Fibroblast of skin of scalp (primary cell): Measurements from ENCODE around the gene HHAT.

Experiments
- DNase-seq: peaks from one replicate; pipeline ENCODE4 v3.0.0-alpha.2; 2013

HHAT gene

DNA sequence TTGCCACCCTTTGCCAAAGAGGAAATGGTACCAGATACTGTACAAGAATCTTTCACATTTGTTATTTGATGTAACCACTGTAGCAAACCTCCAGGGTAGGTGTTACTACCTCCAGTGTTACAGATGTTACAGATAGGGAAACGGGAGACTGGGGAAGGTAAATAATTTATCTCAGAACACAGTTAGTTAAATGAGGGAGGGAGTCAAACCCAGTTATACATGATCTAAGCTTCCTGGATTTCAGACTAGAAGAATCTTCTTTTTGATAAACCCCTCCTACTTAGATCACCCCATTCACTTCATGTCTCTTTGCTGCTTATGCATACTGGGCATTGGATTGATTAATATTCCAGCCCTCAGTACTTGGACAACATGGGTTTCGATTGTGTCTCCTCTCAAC is 276.4 kb downstream of the HHAT start:
- DNase-seq: no peak

DNA sequence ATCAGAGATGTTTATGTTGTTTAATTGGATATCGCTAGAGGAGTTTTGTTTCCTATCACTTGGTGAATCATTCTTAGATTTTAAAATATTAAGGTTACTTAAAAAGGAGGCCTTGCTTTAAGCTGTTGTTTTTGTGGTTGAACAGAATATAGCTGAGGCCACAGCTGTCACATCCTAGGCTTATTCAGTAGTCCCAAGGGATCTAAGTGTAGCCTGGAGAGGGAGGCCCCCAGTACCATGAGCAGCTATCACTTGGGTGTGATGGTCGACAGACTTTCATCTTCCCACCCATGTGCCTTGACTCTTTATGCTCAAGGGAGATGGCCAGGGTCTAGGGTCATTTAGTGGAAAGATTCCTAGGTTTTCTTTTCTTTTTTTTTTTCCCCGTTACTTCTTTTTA is 278.7 kb downstream of the HHAT start:
- no peak for DNase-seq

DNA sequence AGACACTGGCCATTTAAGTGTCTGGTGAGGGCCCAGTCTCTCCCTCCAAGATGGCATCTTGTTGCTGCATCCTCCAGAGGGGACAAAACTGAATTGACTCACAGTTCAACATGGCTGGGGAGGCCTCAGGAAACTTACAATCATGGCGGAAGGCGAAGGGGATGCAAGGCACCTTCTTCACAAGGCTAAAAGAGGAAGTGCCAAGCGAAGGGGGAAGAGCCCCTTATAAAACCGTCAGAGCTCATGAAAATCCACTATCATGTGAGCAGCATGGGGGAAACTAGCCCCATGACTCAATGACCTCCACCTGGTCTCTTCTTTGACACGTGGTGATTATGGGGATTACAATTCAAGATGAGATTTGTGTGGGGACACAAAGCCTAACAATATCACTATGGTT is 280.1 kb downstream of the HHAT start:
- no peak for DNase-seq

DNA sequence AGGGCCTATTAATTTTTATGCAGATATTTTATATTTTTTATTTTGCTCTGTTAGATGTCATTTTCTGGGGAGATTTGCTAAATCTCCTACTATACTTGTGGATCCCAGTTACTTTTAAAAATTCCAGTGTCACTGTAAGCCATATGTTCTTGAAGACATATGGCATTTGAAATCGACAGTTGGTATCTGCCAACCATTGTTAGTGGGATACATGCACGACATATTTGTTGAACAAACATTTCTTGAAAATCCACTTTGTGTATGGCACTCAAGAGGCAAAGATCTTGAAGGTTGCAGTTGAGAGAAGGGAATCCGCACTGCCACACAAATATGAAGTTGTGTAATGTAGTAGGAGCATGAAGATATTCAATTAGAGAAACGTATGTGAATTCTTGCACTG is 287.7 kb downstream of the HHAT start:
- no peak for DNase-seq

DNA sequence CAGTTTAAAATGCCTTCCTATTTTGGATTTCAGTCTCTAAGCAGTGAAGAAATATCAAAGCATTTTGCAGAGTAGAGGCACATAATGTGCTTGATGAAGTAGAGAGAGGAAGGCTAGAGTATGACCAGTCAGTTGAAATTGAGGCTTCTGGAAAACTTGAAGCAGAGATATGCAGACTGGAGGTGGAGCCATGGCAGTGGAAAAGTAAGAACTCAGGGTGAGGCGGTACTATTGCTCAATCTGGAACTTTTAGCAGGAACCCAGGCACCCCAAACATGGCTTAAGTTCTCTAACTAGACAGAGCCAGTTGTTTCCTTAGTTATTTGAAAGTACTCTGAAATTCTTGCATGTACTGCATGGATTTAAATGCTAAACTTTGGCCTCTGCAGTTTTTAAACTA is 288.6 kb downstream of the HHAT start:
- no peak for DNase-seq

DNA sequence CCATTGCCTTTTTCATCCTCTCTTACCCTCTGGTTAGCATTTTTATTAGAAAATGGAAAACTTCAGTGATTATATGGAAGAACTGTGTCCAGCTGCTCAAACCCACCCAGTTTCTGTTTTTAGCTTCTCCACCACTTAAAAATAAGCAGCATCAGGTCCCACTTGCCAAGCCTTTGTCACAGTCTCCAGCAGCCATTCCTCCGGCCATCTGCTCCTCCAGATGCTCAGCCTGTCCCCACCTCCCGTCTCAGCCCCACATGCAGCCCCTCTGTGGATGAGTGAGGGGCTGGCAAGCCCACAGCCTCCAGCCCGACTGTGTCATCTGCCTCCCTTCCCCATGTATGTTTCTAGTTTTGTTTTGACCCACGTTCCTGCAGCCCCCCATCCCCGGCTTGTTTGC is 289.7 kb downstream of the HHAT start:
- DNase-seq: no peak

DNA sequence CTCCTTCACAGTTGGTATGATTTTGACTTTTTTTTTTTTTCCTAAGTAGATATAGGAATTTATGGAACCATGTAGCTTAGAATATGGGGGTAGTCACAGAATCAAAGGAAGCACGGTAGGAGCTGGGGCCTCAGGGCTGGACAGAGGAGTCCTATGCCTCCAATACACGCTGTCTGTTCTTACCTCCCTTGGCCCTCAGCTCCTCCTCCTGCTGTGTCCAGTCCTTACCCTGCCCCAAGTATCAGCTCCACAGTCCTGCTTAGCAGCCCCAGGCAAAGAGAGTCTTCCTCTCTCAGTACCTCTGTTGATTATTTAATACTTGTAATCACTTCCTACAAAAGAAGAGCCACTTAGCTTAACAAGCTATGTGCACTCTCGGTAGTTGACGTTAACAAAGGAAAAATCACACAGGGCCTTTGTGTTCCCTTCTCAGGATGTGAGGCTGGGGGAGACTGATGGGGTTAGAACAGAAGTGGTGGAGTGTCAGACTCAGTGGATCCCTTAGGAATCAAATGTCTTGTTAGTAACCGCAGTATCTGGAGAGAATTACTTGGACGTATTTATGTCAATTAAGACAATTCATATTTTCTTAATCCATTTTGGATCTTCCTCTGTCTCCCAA is 292.3 kb downstream of the HHAT start:
- no peak for DNase-seq

DNA sequence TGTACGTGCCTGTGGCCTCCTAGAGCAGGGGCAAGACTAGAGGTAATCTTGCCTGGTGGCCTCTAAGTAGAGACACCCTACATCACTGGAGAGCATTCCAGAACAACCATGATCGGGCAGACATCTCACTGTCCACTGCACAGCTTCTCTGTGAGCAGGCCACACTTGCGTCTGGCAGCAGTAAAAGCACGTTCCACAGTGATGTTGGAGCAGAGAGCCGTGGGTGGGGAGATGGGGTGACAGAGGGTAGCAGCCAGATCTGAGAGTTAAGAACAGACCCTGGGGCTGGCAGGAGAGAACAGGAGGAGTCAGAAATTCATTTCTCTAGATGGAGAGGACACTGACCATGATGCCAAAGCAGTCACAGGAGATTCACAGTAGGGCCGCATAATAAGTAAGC is 293.0 kb downstream of the HHAT start:
- DNase-seq: no peak

DNA sequence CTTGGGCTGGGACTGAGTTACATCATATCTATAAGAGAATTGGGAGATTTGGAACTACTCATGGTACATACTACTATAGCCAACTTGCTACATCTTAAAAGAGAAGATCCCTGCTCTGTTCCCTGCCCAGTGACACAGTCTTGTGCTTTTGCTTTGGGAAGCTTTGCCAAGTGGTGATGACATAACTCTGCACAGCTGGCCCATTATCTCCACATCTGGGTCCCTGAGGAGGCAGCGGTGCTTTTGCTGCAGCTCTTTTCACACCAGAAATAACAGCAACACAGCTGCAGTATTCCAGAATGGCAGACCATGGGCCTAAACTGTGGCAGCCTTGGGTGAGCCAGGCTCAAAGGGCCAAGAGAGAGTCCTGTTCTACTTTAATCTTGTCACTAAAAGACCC is 296.0 kb downstream of the HHAT start:
- no peak for DNase-seq

DNA sequence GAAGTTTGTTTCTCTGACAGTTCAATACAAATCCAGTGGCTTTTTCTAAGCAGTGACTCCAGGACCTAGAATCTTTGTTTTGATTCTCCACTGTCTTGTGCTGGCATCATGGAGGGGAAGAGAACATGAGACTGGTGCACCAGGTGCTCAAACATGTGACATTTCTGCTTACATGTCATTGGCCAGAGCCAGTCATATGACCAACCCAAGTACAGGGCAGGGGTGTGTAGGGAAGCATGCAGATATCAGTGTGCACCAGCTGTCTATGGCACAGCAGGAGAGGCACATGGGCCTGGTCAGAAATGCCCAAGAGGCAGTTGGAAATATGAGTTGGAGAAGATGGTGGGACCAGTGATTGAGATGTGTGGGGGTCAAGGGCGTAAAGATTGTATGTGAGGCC is 297.0 kb downstream of the HHAT start:
- DNase-seq: no peak

DNA sequence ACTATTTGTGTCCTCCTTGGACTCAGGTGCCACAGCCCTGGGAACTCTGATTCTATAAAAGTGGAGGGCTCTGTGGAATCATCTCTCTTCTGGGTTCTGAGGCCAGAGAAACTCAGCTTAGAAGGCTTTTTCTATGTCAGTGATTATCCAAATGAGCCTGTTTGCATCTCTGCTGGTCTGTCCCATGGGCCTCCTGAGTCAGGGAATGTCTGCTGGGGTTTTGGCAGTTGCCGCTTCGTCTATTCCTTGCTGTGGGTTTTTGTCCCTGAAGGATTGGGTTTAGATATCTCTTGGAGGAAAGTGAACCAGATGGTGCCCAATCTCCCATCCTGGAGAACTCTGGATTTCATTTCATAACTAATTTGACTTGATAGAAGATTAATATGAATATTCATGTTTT is 297.6 kb downstream of the HHAT start:
- DNase-seq: peak; percentile 23

DNA sequence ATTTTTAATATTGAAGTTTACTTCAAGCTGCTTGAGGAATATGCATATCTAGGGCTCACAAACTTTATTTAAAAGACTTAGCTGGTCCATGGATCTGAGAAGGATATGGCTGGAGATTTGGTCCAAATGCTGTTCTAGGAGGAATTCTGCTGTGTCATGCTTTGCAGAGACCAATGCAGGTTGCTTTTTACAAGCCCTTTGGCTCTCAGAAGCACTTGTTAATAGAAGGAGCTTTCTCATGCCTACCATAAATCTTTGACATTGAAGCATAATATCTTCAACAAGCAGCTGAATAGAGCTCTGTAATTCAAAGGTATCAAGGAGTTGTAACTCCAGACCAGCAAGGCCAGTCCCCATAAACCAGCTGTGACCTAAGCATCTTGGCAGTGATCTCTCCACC is 299.1 kb downstream of the HHAT start:
- DNase-seq: no peak

DNA sequence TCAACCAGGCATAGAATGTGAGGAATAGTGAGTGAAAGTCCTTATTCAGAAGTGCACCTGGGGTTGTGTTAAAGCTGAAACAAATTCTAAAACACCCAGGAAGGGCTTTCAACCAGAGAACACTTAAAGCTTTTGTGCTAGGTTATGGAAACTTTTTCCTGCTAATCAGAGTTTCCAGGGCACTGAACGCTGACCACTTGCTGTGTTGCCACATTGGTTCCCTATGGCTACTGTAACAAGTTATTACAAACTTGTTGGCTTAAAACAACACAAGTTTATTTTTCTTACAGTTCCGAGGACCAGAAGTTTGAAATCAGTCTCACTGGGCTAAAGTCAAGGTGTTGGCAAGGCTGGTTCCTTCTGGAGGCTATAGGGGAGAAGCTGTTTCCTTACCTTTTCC is 300.6 kb downstream of the HHAT start:
- DNase-seq: no peak

DNA sequence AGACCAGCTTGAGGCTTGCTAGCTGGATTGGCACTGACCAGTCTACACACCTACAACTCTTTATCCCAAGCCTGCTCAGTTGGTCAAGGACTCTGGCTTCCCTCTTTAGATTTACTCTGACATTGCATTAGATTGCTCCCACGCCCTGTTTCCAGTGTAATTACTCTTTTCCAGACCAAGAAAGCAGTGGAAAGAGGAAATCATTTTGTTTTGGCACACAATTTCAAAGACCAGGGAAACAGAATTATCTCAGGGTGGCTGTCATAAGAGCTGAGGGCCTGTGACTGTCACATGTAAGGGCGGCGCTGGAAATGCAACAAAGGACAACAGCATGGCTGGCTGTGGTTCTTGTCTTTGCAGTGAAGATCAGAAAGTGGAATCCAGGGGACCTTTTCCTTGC is 302.7 kb downstream of the HHAT start:
- no peak for DNase-seq

DNA sequence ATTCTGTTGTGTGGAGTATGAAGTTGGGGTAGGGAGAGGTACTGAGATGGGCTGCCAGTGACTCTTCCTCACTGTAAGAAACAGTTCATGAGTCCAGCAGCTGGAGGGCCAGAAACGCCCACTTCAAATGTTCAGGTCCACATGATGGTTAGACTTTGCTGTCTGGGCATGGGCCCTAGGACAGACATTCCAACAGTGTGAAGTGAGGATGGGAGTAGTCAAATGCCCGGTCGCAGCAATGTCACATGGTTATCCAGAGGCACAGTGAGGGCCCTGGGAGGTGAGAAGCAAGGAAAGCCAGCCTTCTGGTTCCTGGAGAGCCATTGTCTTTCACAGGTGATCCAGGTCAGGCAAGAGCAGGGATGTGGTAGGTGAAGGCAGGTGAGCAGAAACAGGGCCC is 304.4 kb downstream of the HHAT start:
- DNase-seq: no peak

DNA sequence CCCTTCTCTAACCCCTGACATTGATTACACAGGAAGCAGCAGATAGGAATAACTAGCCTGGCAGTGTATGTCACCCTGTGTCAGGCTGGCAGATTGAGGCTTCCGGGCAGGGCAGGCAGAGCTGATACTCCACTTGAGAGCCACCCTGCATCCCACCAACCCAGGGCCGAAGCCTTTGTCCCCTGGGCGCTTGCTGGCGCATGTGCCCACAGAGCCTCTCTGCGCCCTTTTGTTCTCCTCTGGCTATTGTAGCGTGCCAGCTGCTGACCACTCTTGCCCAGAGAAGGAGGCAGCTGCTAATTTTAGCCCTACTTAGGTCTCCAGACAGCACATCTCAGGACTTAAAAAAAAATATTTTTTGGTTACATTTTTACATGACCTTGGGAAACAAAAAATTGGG is 304.9 kb downstream of the HHAT start:
- DNase-seq: no peak

DNA sequence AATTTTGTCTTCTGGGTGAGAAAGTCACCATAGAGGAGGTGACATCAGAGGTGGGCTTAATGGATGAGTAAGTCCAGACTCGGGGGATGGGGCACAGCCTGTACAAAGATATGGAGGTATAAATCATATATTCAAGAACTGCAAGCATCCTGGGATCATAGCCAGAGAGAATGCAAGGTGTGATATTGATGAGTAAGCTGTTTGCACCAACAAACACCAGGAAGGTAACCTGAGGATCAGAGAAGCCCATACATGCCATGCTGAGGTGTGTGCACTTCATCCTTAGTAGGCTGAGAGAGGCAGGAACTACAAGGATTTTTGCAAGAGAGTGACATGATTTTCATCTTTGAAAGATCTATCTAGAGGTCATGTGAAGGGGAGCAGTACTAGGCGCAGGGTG is 306.4 kb downstream of the HHAT start:
- no peak for DNase-seq

DNA sequence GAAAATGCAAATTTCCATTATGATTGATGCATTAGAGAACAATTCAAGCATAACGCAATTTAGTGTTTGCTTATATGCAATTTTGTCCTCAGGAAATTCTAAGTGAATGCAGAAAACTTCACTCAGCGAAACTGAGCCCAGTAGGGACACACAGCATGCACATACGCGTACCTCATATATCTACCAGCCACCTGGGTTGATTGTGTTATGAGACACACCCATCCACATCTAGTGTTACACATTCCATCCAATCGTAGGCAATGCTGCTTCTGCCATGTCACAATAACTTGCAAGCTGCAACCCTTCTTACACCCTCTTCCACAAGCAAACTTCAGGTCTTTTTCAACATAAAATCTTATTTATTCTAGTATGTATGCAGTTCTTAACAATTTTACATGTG is 312.9 kb downstream of the HHAT start:
- DNase-seq: no peak

DNA sequence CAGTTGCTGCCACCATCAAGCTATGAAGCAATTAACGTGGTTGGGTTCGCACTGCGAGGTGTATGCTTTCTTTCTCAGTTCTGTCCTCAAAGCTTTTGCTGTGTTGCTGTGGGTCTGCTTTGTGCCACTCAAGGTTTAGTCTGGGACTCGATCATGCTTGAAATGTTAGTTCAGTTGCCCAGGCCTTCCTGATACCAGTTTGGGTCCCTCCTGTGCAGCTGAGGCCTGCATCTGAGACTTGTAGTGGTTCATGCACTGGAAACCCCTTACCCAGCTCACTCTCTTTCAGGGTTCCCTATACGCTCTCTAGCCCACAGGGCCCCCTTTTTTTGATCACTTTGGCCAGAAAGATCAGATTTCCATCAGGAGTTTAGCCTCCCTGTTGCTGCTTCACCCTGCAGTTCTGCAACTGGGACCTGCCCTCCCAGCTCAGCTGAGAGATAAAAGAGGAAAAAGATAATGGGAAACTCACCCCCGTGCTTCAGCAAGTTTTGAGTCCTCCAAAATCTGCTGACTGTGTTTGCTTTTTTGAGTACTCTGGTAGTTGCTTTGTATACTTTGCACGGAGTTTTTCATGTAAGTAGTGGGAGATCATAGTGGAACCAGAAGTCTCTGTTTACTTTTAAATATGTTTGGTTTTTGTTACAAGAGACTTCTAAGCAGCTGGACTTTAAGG is 317.0 kb downstream of the HHAT start:
- no peak for DNase-seq

DNA sequence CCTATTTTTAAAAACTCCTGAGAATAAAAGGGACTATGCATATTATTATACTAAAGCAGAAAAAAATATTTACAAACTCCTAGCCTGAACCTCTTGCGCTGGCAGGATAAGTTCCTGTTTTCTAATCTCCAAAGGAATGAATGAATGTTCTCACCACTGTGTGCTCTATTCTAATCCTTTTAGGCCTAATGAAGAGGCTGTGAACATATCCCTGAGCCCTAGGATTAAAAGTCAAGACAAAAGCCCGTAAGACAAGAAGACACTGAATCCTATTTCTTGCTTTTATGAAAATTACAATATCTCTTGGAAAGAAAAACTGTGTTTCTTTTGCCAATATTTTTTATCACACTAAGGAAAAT is 317.5 kb downstream of the HHAT start:
- no peak for DNase-seq

DNA sequence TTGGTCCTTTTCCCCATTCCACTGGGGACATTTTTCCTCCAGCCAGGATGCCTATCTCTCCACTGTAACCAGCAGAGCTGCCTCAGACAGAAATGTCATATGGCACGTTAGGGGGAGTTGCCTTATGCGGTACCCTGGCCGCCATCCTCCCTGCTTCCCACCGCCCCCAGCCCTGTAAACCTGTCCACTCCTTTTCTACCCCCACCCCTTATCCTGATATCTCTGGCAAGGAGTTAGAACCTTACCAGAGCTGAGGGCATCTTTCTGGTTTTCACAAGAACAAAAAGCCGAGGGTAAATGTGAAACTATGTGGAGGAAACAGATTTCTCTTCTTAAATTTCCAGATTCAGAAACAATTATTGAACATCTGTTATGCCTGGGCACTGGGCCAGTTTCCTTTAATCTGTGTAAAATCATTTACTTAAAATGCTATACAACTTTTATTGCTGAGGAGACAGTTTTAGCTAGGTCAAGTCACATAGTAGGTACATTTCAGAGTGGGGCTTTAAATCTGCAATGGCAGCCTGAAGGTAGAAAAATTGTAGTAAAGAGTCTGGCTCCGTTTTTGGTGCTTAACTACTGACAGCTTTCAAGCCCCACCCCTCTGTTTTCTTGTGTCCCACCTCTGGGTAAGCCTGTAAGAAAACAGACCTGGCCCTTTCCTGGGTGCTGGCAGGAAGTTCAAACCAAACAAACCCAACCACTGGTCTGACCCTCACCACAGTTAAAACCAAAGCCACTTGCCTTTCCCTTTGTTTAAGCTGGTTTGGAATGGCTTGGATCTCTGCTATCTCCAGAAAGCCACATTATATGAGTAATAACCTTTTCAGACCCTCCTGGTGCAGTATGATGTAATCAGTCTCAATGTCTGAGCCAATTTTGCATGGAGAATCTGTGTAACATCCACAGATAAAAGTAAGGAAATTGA is 319.0 kb downstream of the HHAT start:
- peak; percentile 75 for DNase-seq

DNA sequence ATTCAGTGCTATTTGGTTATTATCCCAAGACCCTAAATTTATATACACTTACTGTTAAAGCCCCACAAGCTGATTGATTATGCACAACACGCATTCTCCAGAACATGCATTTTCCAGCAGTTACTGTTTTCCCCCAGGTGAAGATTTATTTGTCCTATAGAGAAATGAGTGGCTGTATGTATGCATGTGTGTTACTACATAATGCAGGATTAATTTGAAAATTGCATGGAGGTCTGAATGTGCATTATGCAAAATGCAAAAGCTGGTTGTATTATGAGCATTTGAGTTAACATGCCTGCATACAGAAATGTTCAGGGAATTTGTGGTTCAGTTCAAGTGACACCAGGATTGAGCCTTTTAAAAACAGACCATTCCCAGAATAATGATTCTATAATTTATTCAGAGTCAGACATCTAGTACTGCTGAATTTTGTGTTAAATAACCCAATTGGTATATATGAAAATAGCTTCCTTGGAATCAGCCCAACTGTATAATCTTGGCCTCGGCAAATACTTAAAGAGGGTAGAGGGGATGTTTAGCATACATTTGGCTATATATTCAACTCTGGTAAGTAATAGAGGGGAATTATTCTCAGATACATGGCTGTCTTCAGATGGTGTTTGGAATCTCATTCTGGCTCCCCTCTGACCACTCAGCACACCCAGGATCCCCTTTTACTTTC is 320.0 kb downstream of the HHAT start:
- DNase-seq: no peak

DNA sequence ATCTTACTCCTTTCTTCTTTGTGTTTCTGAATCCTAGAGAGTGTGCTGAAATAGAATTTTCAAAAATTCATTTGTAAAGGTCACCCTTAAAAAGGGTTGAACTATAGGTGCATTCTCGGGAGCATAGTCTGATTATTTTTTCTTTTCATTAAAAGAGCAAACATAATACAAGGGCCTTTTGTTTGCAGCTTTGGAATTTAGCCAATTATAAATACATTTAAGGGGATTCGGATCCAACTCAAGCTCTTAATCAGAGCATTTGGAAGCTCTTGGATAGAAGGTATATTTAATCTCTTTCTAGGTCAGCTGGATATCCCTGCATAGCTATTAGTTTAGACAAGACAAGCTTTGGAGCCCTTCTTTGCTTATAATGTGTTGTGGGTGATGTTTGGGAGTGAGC is 321.7 kb downstream of the HHAT start:
- DNase-seq: no peak
